NK-92 (cell line): ENCODE data around the gene KREMEN2.
"Not testable (repeated sequence)": the region's sequence is repeated elsewhere in the genome, so short reads cannot be mapped to it uniquely, and the experiment has no call there.

Experiments
- DNase-seq: peaks from one replicate; lab custom pipeline; 2025; ENCODE audit not compliant: unreplicated experiment; lab: John Stamatoyannopoulos, UW

KREMEN2 gene, protein sequence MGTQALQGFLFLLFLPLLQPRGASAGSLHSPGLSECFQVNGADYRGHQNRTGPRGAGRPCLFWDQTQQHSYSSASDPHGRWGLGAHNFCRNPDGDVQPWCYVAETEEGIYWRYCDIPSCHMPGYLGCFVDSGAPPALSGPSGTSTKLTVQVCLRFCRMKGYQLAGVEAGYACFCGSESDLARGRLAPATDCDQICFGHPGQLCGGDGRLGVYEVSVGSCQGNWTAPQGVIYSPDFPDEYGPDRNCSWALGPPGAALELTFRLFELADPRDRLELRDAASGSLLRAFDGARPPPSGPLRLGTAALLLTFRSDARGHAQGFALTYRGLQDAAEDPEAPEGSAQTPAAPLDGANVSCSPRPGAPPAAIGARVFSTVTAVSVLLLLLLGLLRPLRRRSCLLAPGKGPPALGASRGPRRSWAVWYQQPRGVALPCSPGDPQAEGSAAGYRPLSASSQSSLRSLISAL

DNA sequence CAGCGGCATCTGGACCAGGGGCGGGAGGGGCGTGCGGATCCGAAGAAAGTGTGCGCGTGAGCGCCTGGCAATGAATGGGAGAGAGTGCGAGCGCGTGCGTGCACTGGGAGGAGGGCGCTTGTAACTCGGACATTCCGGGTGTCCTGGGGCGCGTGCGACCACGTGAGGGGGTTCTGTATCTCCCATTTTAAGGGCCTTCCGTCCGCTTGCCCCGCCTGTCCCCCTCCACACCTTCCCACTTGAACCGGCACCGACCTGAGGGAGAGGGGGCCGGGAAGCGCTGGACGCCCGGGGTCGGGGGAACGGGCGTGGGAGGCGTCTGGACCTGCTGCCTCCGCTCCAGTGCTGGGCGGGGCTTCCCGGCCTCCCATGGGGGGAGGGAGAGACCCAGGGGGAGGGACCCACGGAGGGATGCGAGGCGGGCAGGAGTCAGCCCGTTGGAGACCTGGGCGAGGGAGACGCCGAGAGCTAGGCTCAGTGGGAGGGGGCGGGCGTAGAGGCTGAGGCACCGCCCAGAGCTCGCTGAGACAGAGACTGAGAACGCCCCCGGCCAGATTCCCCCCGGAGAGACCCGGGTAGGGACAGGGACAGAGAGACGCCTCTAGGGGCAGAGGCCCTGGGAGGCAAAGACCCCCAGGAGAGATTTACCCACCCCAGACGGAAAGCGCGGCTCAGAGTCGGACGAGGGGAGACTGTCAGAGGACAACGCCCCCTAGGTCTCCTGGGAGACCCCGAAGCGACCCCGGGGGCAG is at the start of gene KREMEN2:
Gene KREMEN2, plus strand, starts transcription at position 553 of the 752 bp plus-strand sequence. CDS start 246 bp downstream, outside the sequence.
- no peak for DNase-seq

DNA sequence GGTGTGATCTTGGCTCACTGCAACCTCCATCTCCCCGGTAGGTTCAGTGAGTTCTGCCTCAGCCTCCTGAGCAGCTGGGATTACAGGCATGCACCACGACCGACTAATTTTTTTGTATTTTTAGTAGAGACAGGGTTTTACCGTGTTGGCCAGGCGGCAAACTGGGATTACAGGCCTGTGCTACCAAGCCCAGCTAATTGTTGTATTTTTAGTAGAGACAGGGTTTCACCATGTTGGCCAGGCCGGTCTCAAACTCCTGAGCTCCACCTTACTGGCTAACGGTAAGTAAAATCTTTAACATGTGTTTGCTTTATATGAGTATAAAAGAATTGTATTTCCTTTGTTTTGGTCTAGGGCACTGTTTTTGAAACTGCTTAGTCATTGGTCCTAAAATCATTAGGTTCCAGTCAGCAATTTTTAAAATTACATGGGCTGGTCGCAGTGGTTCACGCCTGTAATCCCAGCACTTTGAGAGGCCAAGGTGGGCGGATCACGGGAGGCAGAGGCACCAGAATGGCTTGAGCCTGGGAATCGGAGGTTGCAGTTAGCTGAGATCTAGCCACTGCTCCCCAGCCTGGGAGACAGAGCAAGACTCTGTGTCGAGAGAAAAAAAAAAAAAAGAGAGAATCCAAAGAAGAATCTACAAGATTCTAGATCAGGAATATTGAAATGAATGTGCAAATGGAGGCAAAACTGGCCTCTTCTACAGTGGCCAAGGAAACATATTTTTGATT is 48.7 kb upstream of the KREMEN2 start:
- no peak for DNase-seq

DNA sequence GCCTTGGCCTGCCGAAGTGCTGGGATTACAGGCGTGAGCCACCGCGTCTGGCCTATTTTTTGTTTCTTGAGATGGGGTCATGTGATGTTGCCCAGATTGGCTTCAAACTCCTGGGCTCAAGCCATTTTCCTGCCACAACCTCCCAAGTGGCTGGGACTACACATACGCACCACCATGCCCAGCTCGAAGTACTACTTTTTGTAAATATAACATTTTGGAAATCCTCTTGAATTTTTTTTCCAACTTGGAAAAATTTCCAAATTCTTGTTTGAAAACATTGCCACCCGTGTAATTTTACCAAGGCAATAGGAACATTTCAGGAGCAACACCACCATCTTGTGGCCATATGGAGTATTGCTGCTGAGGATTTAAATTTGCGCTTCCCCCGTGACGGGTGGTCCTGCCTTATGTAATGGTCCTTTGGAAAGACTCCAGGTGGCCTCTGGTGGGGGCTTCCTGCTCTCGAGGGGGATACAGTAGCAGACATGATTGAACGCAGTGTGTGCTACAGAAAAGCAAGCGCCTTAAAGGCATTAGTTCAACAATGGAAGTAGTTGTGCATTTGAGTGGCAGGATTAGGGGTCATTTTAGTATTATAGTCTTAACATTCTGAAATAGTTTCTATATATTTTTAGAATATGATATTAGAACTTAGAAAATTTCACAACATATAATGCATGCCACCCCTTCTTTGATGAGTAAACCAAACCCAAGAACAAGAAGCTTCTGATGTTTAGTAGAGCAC is 44.4 kb upstream of the KREMEN2 start:
- no peak for DNase-seq

DNA sequence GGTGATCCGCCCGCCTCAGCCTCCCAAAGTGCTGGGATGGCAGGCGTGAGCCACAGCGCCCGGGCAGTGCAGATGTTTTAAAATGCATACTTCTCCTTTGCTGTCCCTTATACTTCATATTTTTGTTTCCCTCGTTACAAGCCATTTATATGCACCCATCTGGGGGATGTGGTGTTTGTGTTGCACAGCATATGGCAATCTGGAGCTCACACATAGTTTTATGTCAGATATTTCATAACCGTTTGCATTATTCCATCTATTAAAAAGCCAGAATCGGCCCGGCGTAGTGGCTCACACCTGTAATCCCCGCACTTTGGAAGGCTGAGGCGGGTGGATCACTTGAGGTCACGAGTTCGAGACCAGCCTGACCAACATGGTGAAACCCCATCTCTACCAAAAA is 40.6 kb upstream of the KREMEN2 start:
- no peak for DNase-seq

DNA sequence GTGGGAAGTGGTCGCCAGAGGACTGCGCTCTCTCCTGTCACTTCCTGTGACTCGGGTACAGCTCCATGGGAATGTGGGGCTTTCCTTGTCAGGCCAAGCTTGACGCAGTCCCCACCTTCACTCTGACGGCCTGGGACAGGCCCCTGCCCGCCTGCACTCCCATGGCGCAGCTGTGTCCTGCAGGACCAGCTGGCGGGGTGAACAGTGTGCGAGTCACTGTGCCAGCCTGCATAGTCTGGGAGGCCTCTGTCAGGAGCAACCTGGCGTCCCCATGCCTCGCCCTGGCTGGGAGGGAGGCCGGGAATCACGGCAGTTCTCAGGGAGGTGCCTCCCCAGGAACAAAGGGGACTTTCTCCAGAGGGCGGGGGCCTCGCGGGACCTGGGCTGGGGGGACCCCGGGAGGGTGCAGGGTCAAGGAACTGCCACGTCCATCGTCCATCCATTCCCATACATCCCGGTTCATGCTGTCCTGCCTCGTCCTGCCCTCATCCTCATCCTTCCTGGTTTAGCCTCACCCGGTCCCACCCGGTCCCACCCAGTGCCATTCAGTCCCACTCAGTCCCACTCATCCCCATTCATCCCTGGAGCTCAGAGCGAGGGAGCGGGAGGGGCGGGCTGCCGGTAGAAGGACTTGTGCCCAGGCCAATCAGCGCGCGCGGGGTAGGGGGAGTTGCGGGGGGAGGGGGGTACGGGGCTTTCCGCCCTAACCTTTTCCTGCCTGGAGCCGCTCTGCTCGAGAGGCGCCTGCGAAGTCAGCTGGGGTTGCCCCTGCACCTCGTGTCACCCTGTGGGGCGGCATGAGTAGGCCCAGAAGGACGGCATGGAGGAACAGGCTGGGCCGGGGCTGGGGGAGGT is 38.9 kb upstream of the KREMEN2 start:
- DNase-seq, result no peak

DNA sequence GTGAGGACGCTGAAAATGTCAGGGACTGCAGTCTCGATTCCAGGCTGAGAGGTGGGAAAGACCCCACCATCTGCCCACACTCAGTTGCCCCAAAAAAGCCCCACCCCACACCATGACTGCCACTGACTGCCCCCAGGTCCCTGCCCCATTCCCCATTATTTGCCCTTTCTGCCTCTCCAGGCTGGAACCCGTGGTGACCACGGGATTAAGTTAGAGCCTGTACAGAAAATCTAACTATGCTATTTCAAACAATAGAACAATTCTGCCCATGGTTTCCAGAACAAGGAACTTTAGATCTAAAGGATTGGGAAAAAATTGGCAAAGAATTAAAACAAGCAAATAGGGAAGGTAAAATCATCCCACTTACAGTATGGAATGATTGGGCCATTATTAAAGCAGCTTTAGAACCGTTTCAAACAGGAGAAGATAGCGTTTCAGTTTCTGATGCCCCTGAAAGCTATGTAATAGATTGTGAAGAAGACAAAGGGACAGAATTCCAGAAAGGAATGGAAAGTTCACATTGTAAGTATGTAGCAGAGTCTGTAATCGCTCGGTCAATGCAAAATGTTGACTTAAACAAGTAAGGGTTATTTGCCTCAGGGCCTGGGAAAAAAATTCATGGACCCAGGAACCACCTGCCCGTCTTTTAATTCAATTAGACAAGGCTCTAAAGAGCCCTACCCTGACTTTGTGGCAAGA is 38.0 kb upstream of the KREMEN2 start:
- no peak for DNase-seq

DNA sequence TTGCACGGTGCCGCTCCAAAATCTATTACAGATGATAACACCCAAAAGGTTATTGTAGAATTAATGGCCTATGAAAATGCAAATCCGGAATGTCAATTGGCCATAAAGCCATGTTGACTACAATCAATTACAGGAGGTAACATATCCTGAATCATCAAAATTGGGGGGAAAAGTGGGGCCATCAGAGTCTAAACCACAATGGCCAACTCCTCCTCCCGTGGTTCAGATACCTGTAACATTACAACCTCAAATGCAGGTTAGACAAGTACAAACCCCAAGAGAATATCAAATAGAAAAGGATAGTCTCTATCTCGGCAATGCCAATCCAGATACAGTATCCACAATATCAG is 37.5 kb upstream of the KREMEN2 start:
- DNase-seq, result no peak

DNA sequence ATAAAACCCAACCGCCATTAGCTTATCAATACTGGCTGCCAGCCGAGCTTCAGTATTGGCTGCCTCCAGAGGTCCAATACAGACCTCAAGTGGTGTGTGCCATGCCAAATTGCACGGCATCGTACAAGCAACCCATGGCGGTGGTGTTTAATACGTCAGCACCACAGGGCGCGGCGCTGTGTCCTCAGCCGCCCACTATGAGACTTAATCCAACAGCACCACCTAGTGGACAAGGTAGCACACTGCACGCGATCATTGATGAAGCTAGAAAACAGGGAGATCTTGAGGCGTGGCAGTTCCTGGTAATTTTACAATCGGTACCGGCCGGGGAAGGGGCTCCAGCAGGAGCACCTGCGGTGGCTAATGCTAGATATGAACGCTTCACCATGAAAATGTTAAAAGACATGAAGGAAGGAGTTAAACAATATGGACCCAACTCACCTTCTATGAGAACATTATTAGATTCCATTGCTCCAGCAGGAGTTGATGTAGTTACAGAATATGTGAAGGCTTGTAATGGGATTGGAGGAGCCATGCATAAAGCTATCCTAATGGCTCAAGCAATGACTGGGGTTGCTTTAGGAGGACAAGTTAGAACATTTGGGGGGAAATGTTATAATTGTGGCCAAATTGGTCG is 36.9 kb upstream of the KREMEN2 start:
- no peak for DNase-seq

DNA sequence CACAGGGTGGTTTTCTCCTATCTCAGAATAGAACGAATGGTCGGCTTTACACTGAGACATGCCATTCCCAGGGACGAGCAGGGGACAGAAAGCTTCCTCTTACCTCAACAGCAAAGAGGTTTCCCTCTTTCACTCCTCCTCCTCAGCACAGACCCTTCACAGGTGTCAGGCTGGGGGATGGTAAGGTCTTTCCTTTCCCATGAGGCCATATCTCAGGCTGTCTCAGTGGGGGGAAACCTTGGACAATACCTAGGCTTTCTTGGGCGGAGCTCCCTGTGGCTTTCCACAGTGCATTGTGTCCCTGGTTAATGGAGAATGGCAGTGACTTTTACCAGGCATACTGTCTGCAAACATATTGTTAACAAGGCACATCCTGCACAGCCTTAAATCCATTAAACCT is 35.9 kb upstream of the KREMEN2 start:
- not testable (repeated sequence) for DNase-seq

DNA sequence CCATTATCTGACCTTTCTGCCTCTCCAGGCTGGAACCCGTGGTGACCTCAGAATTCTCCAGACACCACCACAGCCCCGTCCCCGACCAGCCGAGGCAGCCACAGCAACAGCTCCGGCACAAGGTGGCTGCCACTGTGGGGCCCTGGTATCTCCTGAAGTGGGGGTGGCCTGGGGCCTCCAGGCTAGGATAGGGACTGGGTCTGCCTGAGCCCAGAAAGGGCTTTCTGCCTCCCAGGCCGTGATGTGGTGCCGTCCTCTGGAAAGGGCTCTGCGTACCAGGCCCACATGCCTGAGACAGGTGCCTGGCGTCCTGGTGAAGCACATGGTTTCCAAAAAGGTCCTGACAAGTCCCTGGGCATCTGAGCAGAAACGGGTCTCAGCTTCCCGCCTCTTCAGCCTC is 35.3 kb upstream of the KREMEN2 start:
- no peak for DNase-seq

DNA sequence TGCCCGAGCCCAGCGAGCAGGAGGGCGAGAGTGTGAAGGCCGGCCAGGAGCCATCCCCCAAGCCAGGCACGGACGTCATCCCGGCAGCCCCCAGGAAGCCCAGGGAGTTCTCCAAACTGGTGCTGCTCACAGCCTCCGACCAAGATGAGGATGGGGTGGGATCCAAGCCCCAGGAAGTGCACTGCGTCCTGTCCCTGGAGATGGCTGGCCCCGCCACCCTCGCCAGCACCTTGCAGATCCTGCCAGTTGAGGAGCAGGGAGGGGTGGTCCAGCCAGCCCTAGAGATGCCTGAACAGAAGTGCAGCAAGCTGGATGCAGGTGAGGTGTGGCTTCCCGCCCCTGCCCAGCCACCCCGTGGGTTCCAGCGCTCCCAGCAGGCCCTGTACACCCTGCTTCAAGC is 34.4 kb upstream of the KREMEN2 start:
- no peak for DNase-seq

DNA sequence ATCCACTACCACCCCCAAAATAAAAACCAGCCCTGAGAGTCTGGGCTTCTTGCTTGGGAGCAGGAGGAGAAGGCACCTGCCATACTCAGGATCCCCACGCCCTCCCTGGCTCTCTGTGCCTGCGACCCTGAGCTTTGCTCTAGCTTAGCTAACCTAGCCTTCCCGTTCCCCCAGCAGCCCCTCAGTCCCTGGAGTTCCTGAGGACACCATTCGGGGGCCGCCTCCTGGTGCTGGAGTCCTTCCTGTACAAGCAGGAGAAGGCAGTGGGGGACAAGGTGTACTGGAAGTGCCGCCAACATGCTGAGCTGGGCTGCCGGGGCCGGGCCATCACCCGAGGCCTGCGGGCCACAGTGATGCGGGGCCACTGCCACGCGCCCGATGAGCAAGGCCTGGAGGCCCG is 33.8 kb upstream of the KREMEN2 start:
- DNase-seq, result no peak

DNA sequence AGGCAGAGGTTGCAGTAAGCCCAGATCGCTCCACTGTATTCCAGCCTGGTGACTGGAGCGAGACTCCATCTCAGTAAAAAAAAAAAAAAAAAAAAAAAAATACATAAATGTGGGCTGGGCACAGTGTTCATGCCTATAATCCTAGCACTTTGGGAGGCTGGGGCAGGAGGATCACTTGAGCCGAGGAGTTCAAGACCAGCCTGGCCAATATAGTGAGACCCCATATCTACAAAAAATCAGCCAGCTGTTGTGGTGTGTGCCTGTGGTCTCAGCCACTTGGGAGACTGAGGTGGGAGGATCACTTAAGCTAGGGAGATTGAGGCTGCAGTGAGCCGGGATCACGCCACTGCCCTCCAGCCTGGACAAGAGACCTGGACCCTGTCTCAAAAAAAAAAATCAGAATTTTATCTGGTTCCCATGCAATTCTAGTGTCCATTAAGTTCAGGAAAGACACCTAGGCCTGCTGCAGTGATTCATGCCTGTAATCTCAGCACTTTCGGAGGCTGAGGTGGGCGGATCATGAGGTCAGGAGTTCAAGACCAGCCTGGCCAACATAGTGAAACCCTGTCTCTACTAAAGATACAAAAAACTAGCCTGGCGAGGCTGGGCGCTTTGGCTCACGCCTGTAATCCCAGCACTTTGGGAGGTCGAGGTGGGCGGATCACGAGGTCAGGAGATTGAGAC is 32.7 kb upstream of the KREMEN2 start:
- not testable (repeated sequence) for DNase-seq

DNA sequence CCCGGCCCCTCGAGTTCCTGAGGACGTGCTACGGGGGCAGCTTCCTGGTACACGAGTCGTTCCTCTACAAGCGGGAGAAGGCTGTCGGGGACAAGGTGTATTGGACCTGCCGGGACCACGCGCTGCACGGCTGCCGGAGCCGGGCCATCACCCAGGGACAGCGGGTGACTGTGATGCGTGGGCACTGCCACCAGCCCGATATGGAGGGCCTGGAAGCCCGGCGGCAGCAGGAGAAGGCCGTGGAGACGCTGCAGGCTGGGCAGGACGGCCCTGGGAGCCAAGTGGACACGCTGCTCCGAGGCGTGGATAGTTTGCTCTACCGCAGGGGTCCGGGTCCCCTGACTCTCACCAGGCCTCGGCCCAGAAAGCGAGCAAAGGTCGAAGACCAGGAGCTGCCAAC is 30.9 kb upstream of the KREMEN2 start:
- DNase-seq, result no peak

DNA sequence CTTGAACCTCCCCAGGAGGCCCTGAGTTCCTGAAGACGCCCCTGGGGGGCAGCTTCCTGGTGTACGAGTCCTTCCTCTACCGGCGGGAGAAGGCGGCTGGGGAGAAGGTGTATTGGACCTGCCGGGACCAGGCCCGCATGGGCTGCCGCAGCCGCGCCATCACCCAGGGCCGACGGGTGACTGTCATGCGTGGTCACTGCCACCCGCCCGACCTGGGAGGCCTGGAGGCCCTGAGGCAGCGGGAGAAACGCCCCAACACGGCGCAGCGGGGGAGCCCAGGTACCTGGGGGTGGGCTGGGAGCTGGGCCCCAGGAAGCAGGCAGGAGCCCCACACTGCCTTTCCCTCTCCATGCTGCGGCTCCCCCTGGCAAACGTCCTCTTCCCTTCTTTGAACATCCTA is 30.4 kb upstream of the KREMEN2 start:
- no peak for DNase-seq

DNA sequence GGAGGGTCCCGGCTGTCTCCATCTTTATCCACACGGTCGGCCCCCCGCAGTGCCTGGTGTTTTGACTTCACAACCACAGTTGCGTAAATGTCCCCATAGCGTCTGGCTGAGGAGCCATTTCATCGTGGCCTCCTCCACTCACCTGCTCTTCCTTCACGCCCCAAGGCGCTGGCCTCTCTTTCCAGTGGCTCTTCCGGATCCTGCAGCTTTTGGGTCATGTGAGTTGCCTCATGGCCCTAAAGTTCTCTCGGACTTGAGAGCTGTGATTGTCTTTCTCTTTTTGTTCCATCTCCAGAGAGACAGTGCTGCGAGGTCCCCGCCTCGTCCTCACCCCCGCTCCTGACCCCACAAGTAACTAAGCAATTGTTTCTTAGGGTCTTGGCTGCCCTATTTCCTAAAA is 29.6 kb upstream of the KREMEN2 start:
- DNase-seq, result no peak

DNA sequence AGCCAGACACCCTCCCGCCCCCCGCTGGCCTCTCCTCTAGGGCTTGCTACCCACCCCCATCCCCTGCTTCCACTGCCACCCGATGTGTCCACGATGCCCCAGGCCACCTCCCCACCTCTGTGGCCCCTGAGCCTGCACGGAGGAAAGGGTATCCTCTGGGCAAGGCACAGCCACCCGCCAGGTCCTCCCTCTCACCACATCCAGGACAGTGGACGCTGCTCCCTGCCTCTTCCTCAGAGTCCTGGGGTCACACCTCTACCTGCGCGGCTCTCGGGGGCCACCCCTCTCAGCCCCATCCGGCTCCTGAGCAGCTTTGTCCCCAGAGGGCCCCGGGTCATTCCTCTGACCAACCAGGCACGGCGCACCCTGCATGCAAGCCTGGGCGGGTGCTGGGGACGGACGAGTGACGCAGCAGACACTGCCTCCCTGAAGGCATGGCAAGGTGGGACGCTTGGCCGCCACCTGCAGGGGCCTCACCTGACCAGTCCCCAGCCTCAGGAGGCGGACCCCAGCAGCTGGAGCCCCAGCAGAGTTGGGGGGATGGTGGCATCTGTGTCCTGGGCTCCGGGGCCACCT is 27.6 kb upstream of the KREMEN2 start:
- no peak for DNase-seq

DNA sequence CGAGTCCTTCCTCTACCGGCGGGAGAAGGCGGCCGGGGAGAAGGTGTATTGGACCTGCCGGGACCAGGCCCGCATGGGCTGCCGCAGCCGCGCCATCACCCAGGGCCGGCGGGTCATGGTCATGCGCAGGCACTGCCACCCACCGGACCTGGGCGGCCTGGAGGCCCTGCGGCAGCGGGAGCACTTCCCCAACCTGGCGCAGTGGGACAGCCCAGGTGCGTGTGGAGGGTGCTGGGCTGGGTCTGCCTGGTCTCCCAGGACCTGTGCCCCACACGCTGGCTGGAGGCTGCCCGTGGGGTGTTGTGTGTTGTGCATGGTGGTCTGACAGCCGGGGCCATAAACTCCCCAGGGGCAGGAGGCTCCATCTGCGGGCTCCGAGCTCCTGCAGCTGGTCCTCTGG is 26.9 kb upstream of the KREMEN2 start:
- DNase-seq, result no peak
